NOMO-1 treated with dmso at 0.1 percent for 144 hours (cell line): ENCODE results near the gene KLHL33.
A peak's percentile ranks its signal among the peaks of the same experiment; 100 is the strongest.

ENCODE experiments used
- DNase-seq: peaks from one replicate; lab custom pipeline; 2025; ENCODE audit not compliant: unreplicated experiment; lab: John Stamatoyannopoulos, UW

Gene KLHL33

GRCh38 chr14:20435582-20436362 is at the start of gene KLHL33:
Gene KLHL33, minus strand, starts transcription at chr14:20436166. Its CDS starts 355 bp downstream, at chr14:20435811.
- DNase-seq = no peak

- DNase-seq = no peak
These were observed 46.4 kb upstream of the KLHL33 start for GRCh38 chr14:20482382-20482781.

GRCh38 chr14:20478894-20479293 is 42.9 kb upstream of the KLHL33 start:
- no peak for DNase-seq

- no peak for DNase-seq
These were observed 41.4 kb upstream of the KLHL33 start for GRCh38 chr14:20477211-20477876.

GRCh38 chr14:20476776-20477175 is 40.8 kb upstream of the KLHL33 start:
- DNase-seq = no peak

GRCh38 chr14:20472536-20473169 is 36.7 kb upstream of the KLHL33 start:
- DNase-seq = no peak

GRCh38 chr14:20470603-20470901 is 34.6 kb upstream of the KLHL33 start:
- no peak for DNase-seq

GRCh38 chr14:20469890-20470602 is 34.1 kb upstream of the KLHL33 start:
- DNase-seq = peak; percentile 79

GRCh38 chr14:20469242-20469889 is 33.4 kb upstream of the KLHL33 start, which contains the start of gene PNP:
Gene PNP, plus strand, starts transcription at chr14:20469406. Its CDS starts 119 bp downstream, at chr14:20469525.
- peak; percentile 83 for DNase-seq

- no peak for DNase-seq
These were observed 32.8 kb upstream of the KLHL33 start for GRCh38 chr14:20468764-20469241.

GRCh38 chr14:20461225-20462141 is 25.5 kb upstream of the KLHL33 start, which contains the start of gene PIP4P1:
Gene PIP4P1, minus strand, starts transcription at chr14:20461434. Its CDS starts 109 bp downstream, at chr14:20461325.
- DNase-seq = peak; percentile 99

GRCh38 chr14:20460458-20461224 is 24.7 kb upstream of the KLHL33 start:
- no peak for DNase-seq

- no peak for DNase-seq
These were observed 22.2 kb upstream of the KLHL33 start for GRCh38 chr14:20458031-20458789.

GRCh38 chr14:20456971-20457370 is 21.0 kb upstream of the KLHL33 start:
- no peak for DNase-seq

- DNase-seq = peak; percentile 87
These were observed 19.7 kb upstream of the KLHL33 start for GRCh38 chr14:20455355-20456300.

- DNase-seq = peak; percentile 98
These were observed 18.8 kb upstream of the KLHL33 start, which contains the start of the genes APEX1 and OSGEP for GRCh38 chr14:20454516-20455354. Gene APEX1, plus strand, starts transcription at chr14:20455226. Its CDS starts 420 bp downstream, at chr14:20455646. Gene OSGEP, minus strand, starts transcription at chr14:20454812. Its CDS starts 129 bp downstream, at chr14:20454683.
